HepG2 (cell line): Measurements from ENCODE around the gene ZNF500. TPM values are rescaled to one million over a fixed set of nuclear protein-coding genes. Genes with fewer than 3 reads are reported as not detected.

ENCODE experiments used
- ASH2L ChIP-seq: fragments of 300-600, 200-600 bp; sonication (generic); IDR thresholded peaks from 2 replicates; pipeline ENCODE4 v1.7.0; 2017; ENCODE audit warnings: low read depth, mild to moderate bottlenecking, moderate library complexity, mixed read lengths, low read length; ENCODE audit not compliant: insufficient read length
- FOXO1 ChIP-seq: sonication (generic); formaldehyde crosslinking; IDR thresholded peaks from 2 replicates; pipeline ENCODE4 v1.4.0; 2020; ENCODE audit warnings: missing genetic modification reagents
- HNF4A ChIP-seq: sonication (generic); formaldehyde crosslinking; IDR thresholded peaks from 2 replicates; pipeline ENCODE4 v1.4.0; 2020; ENCODE audit warnings: missing genetic modification reagents
- MAFG ChIP-seq: sonication (generic); formaldehyde crosslinking; IDR thresholded peaks from 2 replicates; pipeline ENCODE4 v1.5.1; 2020; ENCODE audit warnings: mild to moderate bottlenecking, missing genetic modification reagents
- NR2F2 ChIP-seq: IDR thresholded peaks from 2 replicates; pipeline ENCODE4 v1.6.1; 2012; ENCODE audit warnings: low read depth, inconsistent platforms, borderline replicate concordance
- NR2F6 ChIP-seq, 2 experiments: IDR thresholded peaks; 2 replicates each; pipeline ENCODE4 v1.6.1; 2016; ENCODE audit warnings: antibody characterized with exemption in 1 of 2, mild to moderate bottlenecking in 1 of 2
- SIX4 ChIP-seq: sonication (generic); formaldehyde crosslinking; IDR thresholded peaks from 2 replicates; pipeline ENCODE4 v1.4.0; 2020; ENCODE audit warnings: missing genetic modification reagents
- SMARCC2 ChIP-seq: fragments of 450-650 bp; IDR thresholded peaks from 2 replicates; pipeline ENCODE4 v1.6.1; 2017; ENCODE audit warnings: antibody characterized with exemption, mild to moderate bottlenecking
- SOX13 ChIP-seq, 3 experiments: fragments of 450-650 bp in 1 of 3; sonication (generic) in 1 of 3; formaldehyde crosslinking in 1 of 3; IDR thresholded peaks in 2 of 3; conservative IDR thresholded peaks in 1 of 3; 2 replicates each; pipeline versions ENCODE4 v1.5.0 to v1.6.1; 2016 to 2020; ENCODE audit warnings: antibody characterized with exemption in 1 of 3, mild to moderate bottlenecking in 1 of 3, missing compliant biosample characterization in 1 of 3, missing genetic modification reagents in 1 of 3, moderate library complexity in 1 of 3
- STAT5B ChIP-seq: sonication (generic); formaldehyde crosslinking; IDR thresholded peaks from 2 replicates; pipeline ENCODE4 v1.4.0; 2020; ENCODE audit warnings: missing genetic modification reagents
- ZBTB21 ChIP-seq: sonication (generic); formaldehyde crosslinking; IDR thresholded peaks from 2 replicates; pipeline ENCODE4 v1.4.0; 2020; ENCODE audit warnings: missing genetic modification reagents
- ZFP41 ChIP-seq: sonication (generic); formaldehyde crosslinking; IDR thresholded peaks from 2 replicates; pipeline ENCODE4 v1.4.0; 2020; ENCODE audit warnings: mild to moderate bottlenecking, missing genetic modification reagents, borderline replicate concordance
- ZNF256 ChIP-seq: sonication (generic); formaldehyde crosslinking; conservative IDR thresholded peaks from 2 replicates; pipeline ENCODE4 v1.4.0; 2020; ENCODE audit warnings: missing genetic modification reagents
- ZNF616 ChIP-seq: sonication (generic); formaldehyde crosslinking; IDR thresholded peaks from 2 replicates; pipeline ENCODE4 v1.5.0; 2020; ENCODE audit warnings: low read depth, mild to moderate bottlenecking, missing genetic modification reagents
- ZNF83 ChIP-seq: sonication (generic); formaldehyde crosslinking; IDR thresholded peaks from 2 replicates; pipeline ENCODE4 v1.4.0; 2020; ENCODE audit warnings: missing genetic modification reagents, mild to moderate bottlenecking, borderline replicate concordance
- polyA plus RNA-seq, 8 experiments: library from polyadenylated mRNA; depleted of rRNA in 3 of 8; stranded (reverse) in 7 of 8; unstranded in 1 of 8; fragments of >200 nt; fragmentation: Illumina TruSeq in 4 of 8; extraction: Trizol in 4 of 8; gene quantifications; 2 replicates each; pipeline versions ENCODE4 v1.2.1 to v1.2.3, GENCODE V29; 2011 to 2016; ENCODE audit warnings: low read depth in 4 of 8, missing spikeins in 1 of 8, mixed read lengths in 1 of 8; ENCODE audit not compliant: insufficient read depth in 1 of 8
- total RNA-seq, 5 experiments: library from RNA; depleted of rRNA; stranded (reverse); fragments of >200 nt; fragmentation: Illumina TruSeq; extraction: Trizol; gene quantifications; 2 replicates each; pipeline ENCODE4 v1.2.3, GENCODE V29; 2016; ENCODE audit warnings: low read depth in 1 of 5
- TF ChIP-seq, protein P1 (sequence below): sonication (generic); formaldehyde crosslinking; conservative IDR thresholded peaks from 2 replicates; pipeline ENCODE4 v1.8.0; 2022; ENCODE audit warnings: mild to moderate bottlenecking, moderate library complexity, missing genetic modification reagents
- TF ChIP-seq, protein P2 (sequence below): sonication (generic); formaldehyde crosslinking; conservative IDR thresholded peaks from 2 replicates; pipeline ENCODE4 v1.4.0; 2020; ENCODE audit warnings: missing genetic modification reagents
- TF ChIP-seq, protein P3 (sequence below): sonication (generic); formaldehyde crosslinking; IDR thresholded peaks from 2 replicates; pipeline ENCODE4 v1.4.0; 2020; ENCODE audit warnings: missing genetic modification reagents, borderline replicate concordance

Gene ZNF500
- total and polyA plus RNA-seq, 2 of the 13 experiments (the other 11 are each of a cell fraction or from before 2014, with no cell fraction given), result 6.1 to 12.2 TPM

DNA sequence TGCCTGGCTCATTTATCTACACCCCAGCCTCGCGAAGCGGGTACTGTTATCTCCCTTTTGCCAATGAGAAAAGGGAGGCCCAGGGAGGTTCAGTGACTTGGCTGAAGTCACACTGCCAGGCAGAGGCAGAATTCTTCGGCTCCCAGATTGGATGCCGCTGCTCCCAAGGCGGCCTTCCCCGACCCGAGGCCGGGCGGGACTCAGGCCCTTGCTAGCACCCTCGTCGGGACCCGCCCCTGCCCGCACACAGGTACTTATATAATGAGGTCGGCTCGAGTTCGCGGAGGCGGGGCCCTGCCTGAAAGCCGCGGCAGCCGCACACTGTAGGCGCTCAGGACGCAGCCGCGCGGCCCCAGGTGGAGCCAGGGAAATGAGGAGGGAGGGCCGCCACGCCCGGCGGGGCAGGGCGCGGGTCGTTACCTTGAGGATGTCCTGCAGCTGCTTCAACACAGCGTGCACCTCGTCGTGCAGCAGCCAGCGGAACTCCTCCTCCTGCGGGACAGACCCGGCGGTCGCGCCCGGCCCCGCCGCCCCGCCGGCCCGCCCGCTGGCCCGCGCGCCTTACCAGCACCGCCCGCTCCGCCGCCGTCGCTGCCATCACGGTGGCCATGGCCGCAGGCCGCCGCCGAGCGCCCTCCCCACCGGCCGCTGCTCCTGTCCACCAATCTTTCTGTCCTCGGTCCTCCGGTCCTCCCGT, 35.1 kb upstream of the ZNF500 start, which contains the start of gene ROGDI (continued):
- TF ChIP-seq, protein P1, sequence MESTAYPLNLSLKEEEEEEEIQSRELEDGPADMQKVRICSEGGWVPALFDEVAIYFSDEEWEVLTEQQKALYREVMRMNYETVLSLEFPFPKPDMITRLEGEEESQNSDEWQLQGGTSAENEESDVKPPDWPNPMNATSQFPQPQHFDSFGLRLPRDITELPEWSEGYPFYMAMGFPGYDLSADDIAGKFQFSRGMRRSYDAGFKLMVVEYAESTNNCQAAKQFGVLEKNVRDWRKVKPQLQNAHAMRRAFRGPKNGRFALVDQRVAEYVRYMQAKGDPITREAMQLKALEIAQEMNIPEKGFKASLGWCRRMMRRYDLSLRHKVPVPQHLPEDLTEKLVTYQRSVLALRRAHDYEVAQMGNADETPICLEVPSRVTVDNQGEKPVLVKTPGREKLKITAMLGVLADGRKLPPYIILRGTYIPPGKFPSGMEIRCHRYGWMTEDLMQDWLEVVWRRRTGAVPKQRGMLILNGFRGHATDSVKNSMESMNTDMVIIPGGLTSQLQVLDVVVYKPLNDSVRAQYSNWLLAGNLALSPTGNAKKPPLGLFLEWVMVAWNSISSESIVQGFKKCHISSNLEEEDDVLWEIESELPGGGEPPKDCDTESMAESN (CRISPR knock-in tag), result 0 out of 2 replicates have a peak, but pooled peaks have one; percentile 16
- TF ChIP-seq SOX13 (IDR thresholded peaks at IDR 0.05), result 0 out of 2 replicates have a peak, but pooled peaks have one; percentile 7
- peak in 1 of 2 experiments; percentile 17; a peak in 1 of 4 replicates for TF ChIP-seq SOX13 (CRISPR knock-in tag; conservative IDR thresholded peaks at IDR 0.05 in 1 of 2, IDR thresholded peaks at IDR 0.05 in 1 of 2)
- TF ChIP-seq ASH2L, result peak; percentile 28
- no peak; the same call in 1 of the 2 replicates for TF ChIP-seq FOXO1 (CRISPR knock-in tag)
- no peak for TF ChIP-seq ZFP41 (CRISPR knock-in tag)
- no peak for TF ChIP-seq SMARCC2
- TF ChIP-seq, protein P2, sequence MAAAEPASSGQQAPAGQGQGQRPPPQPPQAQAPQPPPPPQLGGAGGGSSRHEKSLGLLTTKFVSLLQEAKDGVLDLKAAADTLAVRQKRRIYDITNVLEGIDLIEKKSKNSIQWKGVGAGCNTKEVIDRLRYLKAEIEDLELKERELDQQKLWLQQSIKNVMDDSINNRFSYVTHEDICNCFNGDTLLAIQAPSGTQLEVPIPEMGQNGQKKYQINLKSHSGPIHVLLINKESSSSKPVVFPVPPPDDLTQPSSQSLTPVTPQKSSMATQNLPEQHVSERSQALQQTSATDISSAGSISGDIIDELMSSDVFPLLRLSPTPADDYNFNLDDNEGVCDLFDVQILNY (CRISPR knock-in tag), result no peak
- TF ChIP-seq NR2F2, result no peak
- TF ChIP-seq ZNF616 (CRISPR knock-in tag), result no peak
- no peak for TF ChIP-seq ZNF83 (CRISPR knock-in tag)
- TF ChIP-seq HNF4A (CRISPR knock-in tag), result no peak
- no peak for TF ChIP-seq ZNF256 (CRISPR knock-in tag)
- TF ChIP-seq STAT5B (CRISPR knock-in tag), result no peak
- no peak for TF ChIP-seq ZBTB21 (CRISPR knock-in tag)
- TF ChIP-seq NR2F6 (IDR thresholded peaks at IDR 0.05), result peak; percentile 24; the same call in 1 of the 2 replicates
- peak; percentile 71 for TF ChIP-seq NR2F6 (CRISPR knock-in tag; IDR thresholded peaks at IDR 0.05)
- no peak for TF ChIP-seq MAFG
- 0 out of 2 replicates have a peak, but pooled peaks have one; percentile 39 for TF ChIP-seq SIX4 (CRISPR knock-in tag)
- TF ChIP-seq, protein P3, sequence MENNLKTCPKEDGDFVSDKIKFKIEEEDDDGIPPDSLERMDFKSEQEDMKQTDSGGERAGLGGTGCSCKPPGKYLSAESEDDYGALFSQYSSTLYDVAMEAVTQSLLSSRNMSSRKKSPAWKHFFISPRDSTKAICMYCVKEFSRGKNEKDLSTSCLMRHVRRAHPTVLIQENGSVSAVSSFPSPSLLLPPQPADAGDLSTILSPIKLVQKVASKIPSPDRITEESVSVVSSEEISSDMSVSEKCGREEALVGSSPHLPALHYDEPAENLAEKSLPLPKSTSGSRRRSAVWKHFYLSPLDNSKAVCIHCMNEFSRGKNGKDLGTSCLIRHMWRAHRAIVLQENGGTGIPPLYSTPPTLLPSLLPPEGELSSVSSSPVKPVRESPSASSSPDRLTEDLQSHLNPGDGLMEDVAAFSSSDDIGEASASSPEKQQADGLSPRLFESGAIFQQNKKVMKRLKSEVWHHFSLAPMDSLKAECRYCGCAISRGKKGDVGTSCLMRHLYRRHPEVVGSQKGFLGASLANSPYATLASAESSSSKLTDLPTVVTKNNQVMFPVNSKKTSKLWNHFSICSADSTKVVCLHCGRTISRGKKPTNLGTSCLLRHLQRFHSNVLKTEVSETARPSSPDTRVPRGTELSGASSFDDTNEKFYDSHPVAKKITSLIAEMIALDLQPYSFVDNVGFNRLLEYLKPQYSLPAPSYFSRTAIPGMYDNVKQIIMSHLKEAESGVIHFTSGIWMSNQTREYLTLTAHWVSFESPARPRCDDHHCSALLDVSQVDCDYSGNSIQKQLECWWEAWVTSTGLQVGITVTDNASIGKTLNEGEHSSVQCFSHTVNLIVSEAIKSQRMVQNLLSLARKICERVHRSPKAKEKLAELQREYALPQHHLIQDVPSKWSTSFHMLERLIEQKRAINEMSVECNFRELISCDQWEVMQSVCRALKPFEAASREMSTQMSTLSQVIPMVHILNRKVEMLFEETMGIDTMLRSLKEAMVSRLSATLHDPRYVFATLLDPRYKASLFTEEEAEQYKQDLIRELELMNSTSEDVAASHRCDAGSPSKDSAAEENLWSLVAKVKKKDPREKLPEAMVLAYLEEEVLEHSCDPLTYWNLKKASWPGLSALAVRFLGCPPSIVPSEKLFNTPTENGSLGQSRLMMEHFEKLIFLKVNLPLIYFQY (CRISPR knock-in tag), result no peak
